HG03060 (cell line): ENCODE measurements around the gene SLC5A11.
"Not testable (repeated sequence)": the region's sequence is repeated elsewhere in the genome, so short reads cannot be mapped to it uniquely, and the experiment has no call there.

Experiments
- ATAC-seq: cut with Tn5 transposase; IDR thresholded peaks from one replicate; pipeline ENCODE4 v1.9.1; 2021; ENCODE audit warnings: low read depth, moderate number of reproducible peaks; ENCODE audit not compliant: unreplicated experiment

Gene SLC5A11

DNA sequence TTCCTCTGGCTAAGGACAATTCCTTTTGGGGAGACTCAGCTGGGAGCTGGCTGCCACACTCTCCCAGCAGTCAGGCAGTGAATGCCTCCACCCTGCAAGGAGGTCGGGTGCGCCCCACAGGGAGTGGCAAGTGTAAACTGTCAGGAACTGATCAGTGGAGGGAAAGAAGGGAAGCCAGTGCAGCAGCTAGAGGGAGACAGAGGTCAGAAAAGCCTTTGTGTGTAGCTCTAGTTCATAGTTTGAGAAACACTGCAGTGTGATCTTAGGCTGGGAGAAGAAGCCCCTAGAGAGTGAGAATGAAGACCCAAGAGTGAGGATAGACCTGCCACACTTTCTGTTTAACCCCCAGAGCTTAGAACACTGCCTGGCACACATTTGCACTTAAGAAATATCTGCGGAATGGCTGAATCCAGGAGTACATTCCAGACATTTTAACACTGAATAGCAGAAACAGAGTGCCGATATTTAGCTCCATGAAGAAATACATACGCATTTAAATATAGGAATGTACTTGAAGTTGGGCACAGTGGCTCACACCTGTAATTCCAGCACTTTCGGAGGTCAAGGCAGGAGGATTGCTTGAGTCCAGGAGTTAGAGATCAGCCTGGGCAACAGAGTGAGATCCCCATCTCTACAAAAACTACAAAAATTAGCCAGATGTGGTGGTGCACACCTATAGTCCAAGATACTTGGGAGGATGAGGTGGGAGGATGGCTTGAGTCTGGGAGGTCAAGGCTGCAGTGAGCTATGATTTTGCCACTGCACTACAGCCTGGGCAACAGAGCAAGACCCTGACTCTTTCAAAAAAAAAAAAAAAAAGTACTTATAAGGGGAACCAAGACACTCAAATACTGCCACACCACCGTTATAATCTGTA is 11.1 kb upstream of the SLC5A11 start:
- no peak for ATAC-seq

DNA sequence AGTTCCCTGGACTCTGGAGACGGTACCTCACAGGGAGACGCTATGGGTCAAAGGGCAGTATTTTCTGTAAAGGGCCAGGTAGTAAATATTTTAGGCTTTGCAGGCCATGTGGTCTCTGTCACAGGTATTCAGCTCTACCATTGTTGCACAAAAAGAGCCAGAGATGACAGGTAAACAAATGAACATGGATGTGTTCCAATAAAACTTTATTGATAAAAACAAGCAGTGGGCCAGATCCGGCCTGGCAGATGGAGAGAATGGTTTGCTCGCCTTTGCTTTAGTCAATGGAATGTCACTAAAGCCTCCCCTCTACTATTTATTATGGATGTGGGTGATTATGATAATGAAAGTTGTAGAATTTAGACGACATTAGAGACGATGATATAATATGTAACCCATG is 8.9 kb upstream of the SLC5A11 start:
- no peak for ATAC-seq

DNA sequence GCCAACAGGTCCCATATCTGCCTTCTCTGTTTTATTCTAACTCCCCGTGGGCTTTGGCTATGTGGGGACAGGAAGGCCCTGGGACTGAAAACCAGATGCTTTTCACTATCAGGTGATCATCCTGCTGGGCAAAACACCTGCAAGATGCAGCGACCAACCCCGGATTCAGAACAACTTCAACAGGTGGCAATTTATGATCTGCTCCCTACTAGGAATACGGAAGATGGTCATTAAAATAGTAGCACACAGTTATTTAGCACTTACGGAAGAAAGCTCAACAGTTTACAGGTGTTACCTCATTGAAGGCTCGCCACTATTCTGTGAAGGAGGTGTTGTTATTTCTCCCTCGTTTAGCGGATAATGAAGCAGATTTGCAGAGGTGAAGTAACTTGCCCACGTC is 7.8 kb upstream of the SLC5A11 start:
- no peak for ATAC-seq

DNA sequence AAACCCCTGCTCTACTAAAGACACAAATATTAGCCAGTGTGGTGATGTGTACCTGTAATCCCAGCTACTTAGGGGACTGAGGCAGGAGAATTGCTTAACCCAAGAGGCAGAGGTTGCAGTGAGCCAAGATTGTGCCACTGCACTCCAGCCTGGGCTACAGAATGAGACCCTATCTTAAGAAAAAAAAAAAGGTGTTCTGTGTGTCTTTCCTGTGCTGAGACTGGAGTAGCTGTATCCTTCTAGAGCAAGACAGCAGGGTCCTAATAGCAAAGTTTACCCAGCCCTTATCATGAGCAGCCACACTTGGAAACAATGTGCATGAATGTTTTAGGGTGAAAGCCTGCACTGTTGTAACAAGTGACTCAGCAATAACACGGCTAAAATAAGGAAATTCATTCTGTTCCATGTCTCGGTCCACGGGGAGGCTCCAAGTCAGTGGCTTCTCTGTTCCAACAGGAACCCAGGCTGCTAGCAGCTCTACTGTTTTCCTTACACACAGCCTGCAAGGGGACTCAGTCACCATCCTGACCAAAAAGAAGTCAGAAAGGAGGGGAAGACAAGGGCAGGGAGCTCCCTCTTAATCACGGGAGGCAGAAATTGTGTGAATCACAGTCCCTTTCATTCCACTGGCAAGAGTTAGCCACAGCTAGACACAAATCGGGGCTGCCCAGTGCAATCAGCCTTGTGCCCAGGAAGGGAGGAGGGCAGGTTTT is 7.1 kb upstream of the SLC5A11 start:
- no peak for ATAC-seq

DNA sequence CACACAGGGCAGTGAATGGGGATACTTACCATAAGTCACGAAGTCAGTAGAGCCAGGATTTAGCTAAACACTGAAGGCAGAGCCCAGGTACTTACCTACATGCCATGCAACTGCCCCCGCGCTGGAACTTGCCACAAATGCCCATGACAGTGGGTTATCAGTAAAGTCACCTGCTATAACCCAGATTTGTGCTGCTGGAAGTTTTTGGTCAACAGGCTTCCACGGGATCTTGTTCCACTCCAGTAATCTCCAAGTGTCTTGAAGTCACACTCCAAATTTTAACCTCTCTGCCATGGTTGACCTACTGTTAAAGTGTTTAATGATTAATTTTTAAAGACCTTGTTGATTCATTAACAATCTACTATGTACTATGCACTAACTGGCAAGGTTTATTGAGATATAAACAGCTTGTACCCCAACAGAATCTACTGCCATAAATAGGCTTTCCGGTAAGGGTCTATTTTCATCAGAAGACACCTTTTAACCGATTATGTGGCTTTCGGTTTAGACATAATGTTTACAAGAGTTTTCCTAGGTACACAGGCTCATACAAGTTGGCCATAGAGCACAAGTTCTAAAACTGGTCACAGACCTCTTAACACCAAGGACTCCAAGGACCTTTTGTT is 6.3 kb upstream of the SLC5A11 start:
- no peak for ATAC-seq

DNA sequence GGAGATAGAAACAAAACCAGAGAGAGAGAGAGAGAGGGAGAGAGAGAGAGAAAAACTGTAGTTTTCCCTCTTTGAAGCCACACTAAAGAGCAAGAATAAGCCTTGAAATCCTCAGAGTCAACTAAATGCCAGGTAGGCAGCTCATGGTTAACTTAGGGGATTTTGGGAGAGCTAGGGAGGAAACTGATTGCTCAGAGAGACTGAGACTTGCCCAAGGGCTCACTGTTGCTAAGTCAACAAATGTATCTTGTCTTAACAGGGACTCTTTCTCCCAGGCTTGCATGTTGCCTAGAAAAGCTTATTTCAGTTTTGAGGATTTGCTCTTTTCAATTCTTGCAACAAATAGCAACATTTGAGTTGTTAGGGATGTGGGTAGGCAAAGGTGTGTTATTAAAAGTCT is 4.5 kb upstream of the SLC5A11 start:
- no peak for ATAC-seq

DNA sequence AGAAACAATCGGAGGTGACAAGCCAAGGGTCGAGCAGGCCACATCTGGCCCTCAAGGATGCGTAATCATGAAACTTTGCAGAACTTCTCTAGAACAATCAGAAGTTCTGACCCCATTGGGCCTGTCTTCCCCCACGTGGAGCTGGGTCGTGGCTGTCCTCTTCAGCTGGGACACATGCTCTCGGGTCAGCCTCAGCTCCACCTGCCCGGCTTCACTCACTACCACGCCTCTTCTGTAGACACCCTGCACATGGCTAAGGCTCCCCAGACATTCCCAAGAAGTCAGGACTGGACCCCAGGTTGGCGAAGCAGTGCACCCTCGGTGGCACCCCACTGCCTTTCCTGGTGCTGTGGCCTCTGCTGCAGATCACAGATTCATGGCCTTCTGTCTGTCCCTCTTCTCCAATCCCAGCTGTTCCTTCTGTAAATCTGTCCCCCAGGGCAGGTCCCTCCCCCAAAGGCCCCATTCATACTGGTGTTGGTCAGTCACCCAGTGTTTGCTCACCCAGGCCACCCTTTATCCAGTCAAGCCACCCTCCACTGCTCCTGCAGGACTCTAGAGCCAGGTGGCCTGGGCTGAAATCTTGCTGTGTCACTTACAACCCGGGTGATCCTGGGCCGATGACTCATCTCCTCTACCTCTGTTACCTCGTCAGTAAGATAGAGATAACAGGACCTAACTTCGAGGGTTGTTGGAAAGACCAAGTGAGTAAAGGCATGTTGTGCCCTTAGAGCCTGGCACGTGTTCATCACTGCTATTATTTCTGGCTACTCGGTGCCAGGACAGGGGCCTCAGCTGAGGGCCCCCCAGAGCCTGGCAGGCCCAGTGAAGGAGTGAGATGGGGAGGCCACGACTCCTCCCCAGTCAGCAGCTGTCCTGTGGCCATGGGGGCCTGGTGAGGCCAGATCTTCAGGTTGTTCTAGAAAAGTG is 1.4 kb upstream of the SLC5A11 start:
- no peak for ATAC-seq

DNA sequence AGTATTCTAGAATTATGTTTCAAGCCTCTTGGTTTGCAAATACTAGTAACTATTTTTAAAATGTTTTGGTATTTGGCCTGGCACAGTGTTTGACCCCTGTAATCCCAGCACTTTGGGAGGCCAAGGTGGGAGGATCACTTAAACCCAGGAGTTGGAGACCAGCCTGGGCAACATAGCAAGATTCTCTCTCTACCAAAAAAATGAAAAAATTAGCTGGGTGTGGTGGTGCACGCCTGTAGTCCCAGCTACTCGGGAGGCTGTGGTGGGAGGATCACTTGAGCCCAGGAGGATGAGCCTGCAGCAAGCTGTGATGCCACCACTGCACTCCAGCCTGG is 765 bp upstream of the SLC5A11 start:
- ATAC-seq, result not testable (repeated sequence)

DNA sequence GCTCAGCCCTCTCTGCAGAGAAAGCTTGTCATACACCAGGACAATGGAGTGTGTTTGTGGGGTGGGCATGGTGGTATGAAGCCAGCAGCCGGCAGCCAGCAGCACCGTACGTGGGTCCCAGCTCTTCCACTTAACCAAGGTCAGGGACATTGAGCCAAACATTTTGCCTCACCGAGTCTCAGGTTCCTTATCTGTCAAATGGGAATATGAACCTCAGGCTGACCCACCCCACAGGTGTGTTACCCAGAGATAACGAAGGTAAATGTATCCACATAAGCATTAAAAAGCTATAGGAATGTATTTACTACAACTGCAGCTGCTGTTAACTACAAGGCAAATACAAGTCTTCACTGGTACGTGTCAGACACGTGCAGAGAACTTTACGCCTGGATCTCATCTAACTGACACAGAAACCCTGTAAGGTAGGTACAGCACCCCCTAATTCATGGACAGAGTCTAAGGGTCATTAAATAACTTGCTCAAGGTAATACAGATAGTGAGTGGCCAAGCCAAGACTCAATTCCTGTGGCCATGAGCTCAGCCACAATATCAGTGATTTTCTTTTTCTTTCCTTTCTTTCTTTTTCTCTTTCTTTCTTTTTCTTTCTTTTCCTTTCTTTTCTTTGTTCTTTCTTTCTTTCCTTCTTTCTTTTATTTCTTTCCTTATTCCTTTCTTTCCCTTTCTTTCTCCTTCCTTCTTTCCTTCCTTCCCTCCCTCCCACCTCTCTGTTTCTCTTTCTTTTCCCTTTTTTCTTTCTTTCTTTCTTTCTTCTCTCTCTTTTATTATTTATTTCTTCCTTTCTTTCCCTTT is 990 bp downstream of the SLC5A11 start:
- ATAC-seq, result no peak

DNA sequence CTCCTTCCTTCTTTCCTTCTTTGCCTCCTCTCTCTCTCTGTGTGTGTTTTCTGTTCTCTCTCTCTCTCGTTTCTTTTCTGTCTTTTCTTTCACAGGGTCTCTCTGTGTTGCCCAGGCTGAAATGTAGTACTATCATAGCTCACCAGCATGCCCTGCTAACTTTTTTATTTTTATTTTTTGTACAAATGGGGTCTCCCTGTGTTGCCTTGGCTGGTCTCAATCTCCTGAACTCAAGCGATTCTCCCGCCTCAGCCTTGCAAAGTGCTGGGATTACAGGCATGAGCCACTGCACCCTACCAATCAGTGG is 1.5 kb downstream of the SLC5A11 start:
- ATAC-seq, result no peak

DNA sequence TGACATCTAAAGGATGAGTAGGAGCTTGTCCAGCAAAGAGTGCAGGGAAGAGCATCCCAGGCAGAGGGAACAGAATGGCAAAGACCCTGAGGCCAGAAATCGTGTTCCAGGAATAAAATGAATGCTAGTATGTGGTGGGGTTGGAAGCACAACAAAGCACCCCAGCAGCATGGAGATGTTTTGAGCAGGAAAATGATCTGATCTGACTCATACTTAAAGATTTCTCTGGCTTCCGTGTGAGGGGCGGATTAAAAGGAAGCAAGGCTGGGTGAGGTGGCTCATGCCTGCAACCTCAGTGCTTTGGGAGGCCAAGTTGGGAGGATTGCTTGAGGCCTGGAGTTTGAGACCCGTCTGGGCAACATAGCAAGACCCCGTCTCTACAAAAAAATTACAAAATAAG is 2.3 kb downstream of the SLC5A11 start:
- ATAC-seq, result no peak

DNA sequence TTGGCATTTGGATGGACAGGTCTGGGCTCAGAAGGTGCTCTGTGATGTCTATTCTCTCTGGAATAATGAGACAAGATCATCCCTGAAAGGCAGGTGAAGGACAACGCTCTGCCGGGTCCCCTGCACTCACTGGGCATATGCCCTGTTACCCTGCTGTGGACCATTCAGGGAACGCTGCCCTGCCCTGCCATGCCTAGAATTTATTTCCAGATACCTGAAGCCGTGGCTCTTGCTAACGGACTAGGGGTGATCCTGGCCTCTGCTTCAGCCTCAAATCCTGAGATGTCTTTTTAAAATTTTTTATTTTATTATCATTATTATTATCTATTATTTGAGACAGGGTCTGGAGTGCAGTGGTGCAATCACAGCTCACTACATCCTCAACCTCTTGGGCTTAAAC is 3.9 kb downstream of the SLC5A11 start:
- ATAC-seq, result no peak

DNA sequence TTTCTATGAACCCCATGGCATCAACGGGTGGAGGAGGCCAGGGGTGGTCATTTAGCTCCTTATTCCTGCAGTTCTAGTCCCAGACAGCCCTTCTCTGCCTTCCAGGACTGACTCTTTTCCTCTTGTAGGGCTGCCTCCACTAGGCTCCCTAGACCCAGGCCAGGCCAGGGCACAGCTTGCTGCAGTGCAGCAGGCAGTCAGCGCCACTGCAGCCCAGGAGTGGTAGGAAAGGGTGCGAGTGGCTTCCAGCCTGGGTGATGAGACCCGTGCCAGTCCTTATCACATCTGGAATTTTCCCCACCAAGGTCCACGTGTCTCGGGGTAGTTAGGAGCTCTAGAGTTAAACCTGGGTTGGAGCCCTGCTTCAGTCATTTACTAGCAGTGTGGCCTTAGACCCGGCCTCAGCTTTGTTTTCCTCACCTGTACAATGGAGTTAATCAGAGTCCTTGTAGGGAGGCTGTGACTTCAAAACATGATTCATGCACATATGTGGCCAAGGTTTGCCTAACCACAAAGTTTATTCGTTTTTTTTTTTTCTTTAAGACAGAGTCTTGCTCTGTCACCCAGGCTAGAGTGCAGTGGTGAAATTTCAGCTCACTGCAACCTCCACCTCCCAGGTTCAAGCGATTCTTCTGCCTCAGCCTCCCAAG is 4.7 kb downstream of the SLC5A11 start:
- no peak for ATAC-seq

DNA sequence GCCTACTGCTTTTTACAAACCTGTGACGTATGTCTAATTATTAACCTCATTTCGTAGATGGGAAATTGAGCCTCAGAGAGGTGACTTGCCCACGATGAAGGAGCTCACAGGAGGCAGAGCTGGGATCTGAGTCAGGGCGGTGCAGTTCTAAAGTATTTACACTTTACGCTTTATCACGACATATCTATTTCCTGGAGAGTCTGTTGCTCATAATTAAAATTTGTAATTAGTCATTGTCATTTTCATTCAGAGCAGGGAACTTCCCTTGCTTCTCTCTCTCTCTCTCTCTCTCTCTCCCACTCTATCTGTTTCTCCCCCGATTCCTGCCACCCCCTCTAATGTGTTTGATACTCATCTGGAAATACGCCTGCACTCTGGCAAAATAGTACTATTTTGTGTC is 5.9 kb downstream of the SLC5A11 start:
- ATAC-seq, result no peak

DNA sequence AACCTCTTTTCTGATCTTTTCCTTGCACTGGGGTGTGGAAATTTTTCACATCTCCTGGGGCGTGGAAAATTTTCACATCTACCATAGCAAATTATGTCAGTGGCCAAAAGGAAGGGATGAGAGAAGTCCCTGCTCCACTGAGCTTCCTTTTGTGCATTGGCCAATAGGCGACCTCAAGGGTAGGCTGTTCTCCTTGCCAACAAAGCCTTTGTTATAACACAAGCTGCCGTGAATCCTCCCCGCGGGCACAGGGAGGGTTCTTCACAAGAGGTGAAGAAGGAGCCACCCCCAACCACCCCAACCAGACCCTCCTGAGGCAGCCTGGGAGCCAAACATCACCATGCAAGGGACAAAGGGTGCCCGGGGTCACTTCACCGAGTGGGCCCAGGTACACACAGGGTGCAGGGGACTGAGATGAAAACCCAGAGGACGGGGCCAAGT is 6.5 kb downstream of the SLC5A11 start:
- no peak for ATAC-seq

DNA sequence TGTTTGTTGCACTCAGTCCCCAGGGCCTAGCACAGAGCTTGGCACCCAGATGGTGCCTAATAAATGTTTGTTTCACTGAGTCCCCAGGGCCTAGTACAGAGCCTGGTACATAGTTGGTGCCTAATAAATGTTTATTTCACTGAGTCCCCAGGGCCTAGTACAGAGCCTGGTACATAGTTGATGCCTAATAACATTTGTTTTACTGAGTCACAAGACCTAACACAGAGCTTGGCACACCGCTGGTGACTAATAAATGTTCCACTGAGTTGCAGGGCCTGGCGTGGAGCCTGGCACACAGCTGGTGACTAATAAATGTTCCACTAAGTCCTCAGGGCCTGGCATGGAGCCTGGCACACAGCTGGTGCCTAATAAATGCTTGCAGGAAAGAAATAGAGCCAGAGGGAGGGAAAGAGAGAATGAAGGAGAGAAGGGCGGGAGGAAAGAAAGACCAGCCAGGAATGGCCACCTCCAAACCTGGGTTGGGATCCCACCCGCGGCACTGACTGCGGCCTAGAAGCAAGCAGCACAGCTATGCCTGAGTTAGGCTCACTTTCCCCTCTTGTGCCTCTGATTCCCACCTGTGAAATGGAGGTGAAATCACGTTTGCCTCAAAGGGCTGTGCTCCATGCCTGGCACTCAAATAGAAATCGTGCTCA is 7.5 kb downstream of the SLC5A11 start:
- no peak for ATAC-seq

DNA sequence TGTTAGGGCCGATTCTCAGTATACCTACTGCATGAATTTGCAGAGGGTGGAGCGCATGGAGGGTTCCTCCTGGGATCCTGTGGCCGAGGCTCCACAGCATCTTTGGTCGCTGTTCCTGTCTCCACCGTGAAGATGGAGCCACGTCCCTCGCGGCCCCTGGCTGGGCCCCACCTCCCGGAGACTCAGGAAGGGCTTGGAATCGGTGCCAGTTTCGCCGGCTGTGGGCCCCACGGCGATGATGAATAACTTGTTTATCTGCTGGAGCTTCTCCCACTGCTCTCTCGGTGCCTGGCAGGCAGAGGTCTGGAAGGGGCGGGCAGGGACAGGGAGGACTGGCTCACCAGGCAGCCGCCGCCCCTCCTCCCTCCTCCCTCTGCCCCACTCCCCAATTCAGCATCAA is 8.1 kb downstream of the SLC5A11 start:
- no peak for ATAC-seq

DNA sequence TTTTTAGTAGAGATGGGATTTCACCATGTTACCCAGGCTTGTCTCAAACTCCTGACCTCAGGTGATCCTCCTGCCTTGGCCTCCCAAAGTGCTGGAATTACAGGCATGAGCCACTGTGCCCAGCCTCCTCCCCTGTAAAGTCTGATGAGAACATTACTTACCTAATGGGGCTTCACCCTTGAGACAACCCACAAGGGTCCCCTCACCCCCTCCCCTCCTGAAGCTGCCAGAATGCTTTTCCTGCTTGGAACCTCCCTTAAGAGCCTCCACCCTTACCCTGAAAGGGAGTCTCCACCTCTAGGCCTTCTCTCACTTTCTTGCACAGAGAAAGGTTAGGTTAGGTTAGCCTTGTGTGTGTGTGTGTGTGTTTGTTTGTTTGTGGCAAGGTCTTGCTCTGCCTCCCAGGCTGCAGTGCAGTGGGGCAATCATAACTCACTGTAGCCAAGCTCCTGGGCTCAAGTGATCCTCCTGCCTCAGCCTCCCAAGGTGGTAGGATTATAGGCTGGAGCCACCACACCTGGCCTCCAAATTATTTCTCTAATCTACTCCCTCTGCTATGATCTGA is 8.9 kb downstream of the SLC5A11 start:
- ATAC-seq, result no peak

DNA sequence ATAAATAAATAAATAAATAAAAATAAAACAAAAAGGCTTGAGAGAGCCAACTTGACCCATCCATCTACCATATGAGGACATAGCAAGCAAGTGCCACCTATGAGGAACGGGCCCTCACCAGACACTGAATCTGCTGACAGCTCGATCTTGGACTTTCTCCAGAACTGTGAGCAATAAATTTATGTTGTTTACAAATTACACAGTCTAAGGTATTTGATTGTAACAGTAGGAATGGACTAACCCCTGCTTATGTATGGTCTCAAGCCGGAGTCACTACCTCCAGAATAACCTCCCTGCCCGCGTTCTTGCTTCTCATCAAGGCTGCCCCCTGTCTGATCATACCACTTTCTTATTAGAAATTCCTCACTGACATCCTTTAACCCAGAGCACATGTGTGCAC is 9.9 kb downstream of the SLC5A11 start:
- ATAC-seq, result no peak
